Stimulated activated effector memory CD8-positive, alpha-beta T cell treated with anti-CD3 and anti-CD28 coated beads, Interleukin-12 subunit alpha, Interleukin-12 subunit beta, amount 100 ng/mL, for 72 hours (primary cell): ENCODE results near the gene ACAN.

Experiments
- ATAC-seq: fragments of 150-1000 bp; cut with Tn5 transposase; 2 replicates; pipeline ENCODE4 v1.10.0; 2021
- DNase-seq, 2 donors: peaks; one replicate each; pipeline ENCODE4 v3.0.0; 2021 to 2022; ENCODE audit warnings: low spot score in 2 of 2
- H3K27ac Mint-ChIP-seq: one replicate; pipeline ENCODE4 v1.8.0; 2022; ENCODE audit warnings: mild to moderate bottlenecking, mixed read lengths
- H3K36me3 Mint-ChIP-seq: one replicate; pipeline ENCODE4 v1.8.0; 2022; ENCODE audit warnings: mild to moderate bottlenecking, mixed read lengths
- H3K4me1 Mint-ChIP-seq: one replicate; pipeline ENCODE4 v1.8.0; 2022; ENCODE audit warnings: mixed read lengths
- H3K4me3 Mint-ChIP-seq: one replicate; pipeline ENCODE4 v1.8.0; 2022; ENCODE audit warnings: mild to moderate bottlenecking, mixed read lengths
- H3K9me3 Mint-ChIP-seq: one replicate; pipeline ENCODE4 v1.8.0; 2022; ENCODE audit warnings: mixed read lengths

ACAN gene

GRCh38 chr15:88792342-88793282 is 10.6 kb upstream of the ACAN start:
- H3K4me1 Mint-ChIP-seq = no peaks in the 10 kb centered on the region
- no peak overlapping the region for H3K27ac Mint-ChIP-seq
- no peaks in the 10 kb centered on the region for H3K36me3 Mint-ChIP-seq
- H3K9me3 Mint-ChIP-seq = no peaks in the 10 kb centered on the region
- ATAC-seq = no peak
- no peak overlapping the region for H3K4me3 Mint-ChIP-seq
- no peak for DNase-seq

- no peaks in the 10 kb centered on the region for H3K9me3 Mint-ChIP-seq
Observed at GRCh38 chr15:88794001-88794400, 9.2 kb upstream of the ACAN start.

GRCh38 chr15:88797663-88798339 is 5.4 kb upstream of the ACAN start:
- Mint-ChIP-seq H3K27ac (no peak overlapping the region), H3K4me1 (peaks cover 4% of the 10 kb centered on the region), H3K36me3 (no peaks in the 10 kb centered on the region), H3K9me3 (no peaks in the 10 kb centered on the region), H3K4me3 (no peak overlapping the region)
- ATAC-seq = no peak
- no peak for DNase-seq

More at GRCh38 chr15:88794001-88794400, 9.2 kb upstream of the ACAN start:
- DNase-seq = no peak
- H3K36me3 Mint-ChIP-seq = no peaks in the 10 kb centered on the region
- no peak overlapping the region for H3K4me3 Mint-ChIP-seq
- no peak for ATAC-seq
- H3K4me1 Mint-ChIP-seq = no peaks in the 10 kb centered on the region
- no peak overlapping the region for H3K27ac Mint-ChIP-seq

- Mint-ChIP-seq H3K9me3 (no peaks in the 10 kb centered on the region), H3K4me1 (peaks cover 14% of the 10 kb centered on the region), H3K36me3 (no peaks in the 10 kb centered on the region), H3K27ac (no peak overlapping the region), H3K4me3 (no peak overlapping the region)
- ATAC-seq (no peak), DNase-seq (no peak)
Observed at GRCh38 chr15:88799341-88799740, 3.9 kb upstream of the ACAN start.

- peaks cover 14% of the 10 kb centered on the region for H3K4me1 Mint-ChIP-seq
- H3K36me3 Mint-ChIP-seq = no peaks in the 10 kb centered on the region
- DNase-seq = no peak
- ATAC-seq = no peak
- H3K9me3 Mint-ChIP-seq = no peaks in the 10 kb centered on the region
- H3K27ac Mint-ChIP-seq = no peak overlapping the region
- H3K4me3 Mint-ChIP-seq = no peak overlapping the region
Observed at GRCh38 chr15:88800026-88800425, 3.2 kb upstream of the ACAN start.

- Mint-ChIP-seq H3K36me3 (no peaks in the 10 kb centered on the region), H3K9me3 (no peaks in the 10 kb centered on the region), H3K4me3 (no peak overlapping the region), H3K4me1 (peaks cover 14% of the 10 kb centered on the region), H3K27ac (no peak overlapping the region)
- ATAC-seq (no peak), DNase-seq (no peak)
Observed at GRCh38 chr15:88800738-88801137, 2.5 kb upstream of the ACAN start.

GRCh38 chr15:88802250-88802990 is 816 bp upstream of the ACAN start:
- H3K4me3 Mint-ChIP-seq = peak overlapping the region; percentile 36
- H3K9me3 Mint-ChIP-seq = no peaks in the 10 kb centered on the region
- H3K4me1 Mint-ChIP-seq = peaks cover 14% of the 10 kb centered on the region
- DNase-seq (no peak), ATAC-seq (no peak)
- no peak overlapping the region for H3K27ac Mint-ChIP-seq
- no peaks in the 10 kb centered on the region for H3K36me3 Mint-ChIP-seq

- DNase-seq (no peak), ATAC-seq (peak; percentile 14)
- Mint-ChIP-seq H3K27ac (no peak overlapping the region), H3K9me3 (no peaks in the 10 kb centered on the region), H3K4me3 (peak overlapping the region; percentile 36), H3K36me3 (no peaks in the 10 kb centered on the region), H3K4me1 (peaks cover 14% of the 10 kb centered on the region)
Observed at GRCh38 chr15:88802991-88803240, 320 bp upstream of the ACAN start.

- Mint-ChIP-seq H3K4me3 (no peak overlapping the region), H3K4me1 (peaks cover 14% of the 10 kb centered on the region), H3K9me3 (no peaks in the 10 kb centered on the region), H3K36me3 (no peaks in the 10 kb centered on the region), H3K27ac (no peak overlapping the region)
- ATAC-seq (no peak), DNase-seq (no peak)
Observed at GRCh38 chr15:88803920-88804247, 648 bp downstream of the ACAN start.

GRCh38 chr15:88804257-88804656 is 1.0 kb downstream of the ACAN start:
- Mint-ChIP-seq H3K4me3 (no peak overlapping the region), H3K27ac (no peak overlapping the region), H3K4me1 (peaks cover 14% of the 10 kb centered on the region), H3K9me3 (no peaks in the 10 kb centered on the region), H3K36me3 (no peaks in the 10 kb centered on the region)
- ATAC-seq (no peak), DNase-seq (no peak)

GRCh38 chr15:88805031-88805780 is 2.0 kb downstream of the ACAN start:
- H3K36me3 Mint-ChIP-seq = no peaks in the 10 kb centered on the region
- H3K4me3 Mint-ChIP-seq = no peak overlapping the region
- no peaks in the 10 kb centered on the region for H3K9me3 Mint-ChIP-seq
- H3K27ac Mint-ChIP-seq = no peak overlapping the region
- peaks cover 14% of the 10 kb centered on the region for H3K4me1 Mint-ChIP-seq
- ATAC-seq (no peak), DNase-seq (no peak)

- no peak for DNase-seq
- H3K9me3 Mint-ChIP-seq = no peaks in the 10 kb centered on the region
- ATAC-seq = no peak
- no peaks in the 10 kb centered on the region for H3K36me3 Mint-ChIP-seq
- no peaks in the 10 kb centered on the region for H3K4me1 Mint-ChIP-seq
- no peak overlapping the region for H3K27ac Mint-ChIP-seq
- no peak overlapping the region for H3K4me3 Mint-ChIP-seq
Observed at GRCh38 chr15:88810446-88810845, 7.2 kb downstream of the ACAN start.

GRCh38 chr15:88812133-88812532 is 8.9 kb downstream of the ACAN start:
- H3K27ac Mint-ChIP-seq = no peak overlapping the region
- DNase-seq (no peak), ATAC-seq (no peak)
- no peak overlapping the region for H3K4me3 Mint-ChIP-seq
- H3K9me3 Mint-ChIP-seq = no peaks in the 10 kb centered on the region
- H3K4me1 Mint-ChIP-seq = no peaks in the 10 kb centered on the region
- no peaks in the 10 kb centered on the region for H3K36me3 Mint-ChIP-seq

GRCh38 chr15:88813960-88814359 is 10.7 kb downstream of the ACAN start:
- no peaks in the 10 kb centered on the region for H3K4me1 Mint-ChIP-seq
- DNase-seq = no peak
- H3K4me3 Mint-ChIP-seq = no peak overlapping the region
- no peaks in the 10 kb centered on the region for H3K9me3 Mint-ChIP-seq
- H3K36me3 Mint-ChIP-seq = no peaks in the 10 kb centered on the region
- H3K27ac Mint-ChIP-seq = no peak overlapping the region
- ATAC-seq = no peak

GRCh38 chr15:88814393-88814792 is 11.2 kb downstream of the ACAN start:
- no peaks in the 10 kb centered on the region for H3K4me1 Mint-ChIP-seq
- H3K9me3 Mint-ChIP-seq = no peaks in the 10 kb centered on the region
- ATAC-seq = no peak
- H3K36me3 Mint-ChIP-seq = no peaks in the 10 kb centered on the region
- no peak overlapping the region for H3K4me3 Mint-ChIP-seq
- H3K27ac Mint-ChIP-seq = no peak overlapping the region
- no peak for DNase-seq
